ENCODE data around the gene PTPRM. TPM values are rescaled to one million over a fixed set of nuclear protein-coding genes. Genes with fewer than 3 reads are reported as not detected.
"Not testable (repeated sequence)": the region's sequence is repeated elsewhere in the genome, so short reads cannot be mapped to it uniquely, and the experiment has no call there.

Gene PTPRM
- total RNA-seq, 1 donor from 2014 or later, result 4.5 TPM

GRCh38 chr18:8435376-8435775, 868.3 kb downstream of the PTPRM start:
- Mint-ChIP-seq H3K36me3 (ENCODE audit: low read depth) (no peaks in the 10 kb centered on the region), H3K27me3 (ENCODE audit: low read depth) (no peaks in the 10 kb centered on the region), H3K27ac (no peak overlapping the region), H3K4me1 (ENCODE audit: low read depth) (no peaks in the 10 kb centered on the region), H3K4me3 (ENCODE audit: low read depth) (no peak overlapping the region), H3K9me3 (no peaks in the 10 kb centered on the region)
- no peak for DNase-seq (ENCODE audit: low spot score)
- intact Hi-C loops (cut with micrococcal nuclease), result no loop called here

GRCh38 chr18:8439055-8439454, 871.9 kb downstream of the PTPRM start:
- H3K4me3 Mint-ChIP-seq (ENCODE audit: low read depth), result no peak overlapping the region
- H3K36me3 Mint-ChIP-seq (ENCODE audit: low read depth), result no peaks in the 10 kb centered on the region
- H3K27ac Mint-ChIP-seq, result no peak overlapping the region
- H3K9me3 Mint-ChIP-seq, result no peaks in the 10 kb centered on the region
- no peaks in the 10 kb centered on the region for H3K27me3 Mint-ChIP-seq (ENCODE audit: low read depth)
- intact Hi-C loops (cut with micrococcal nuclease), result no loop called here
- DNase-seq (ENCODE audit: low spot score), result no peak
- no peaks in the 10 kb centered on the region for H3K4me1 Mint-ChIP-seq (ENCODE audit: low read depth)

GRCh38 chr18:8443505-8443904, 876.4 kb downstream of the PTPRM start:
- Mint-ChIP-seq H3K4me1 (ENCODE audit: low read depth) (no peaks in the 10 kb centered on the region), H3K36me3 (ENCODE audit: low read depth) (no peaks in the 10 kb centered on the region), H3K27me3 (ENCODE audit: low read depth) (peaks cover 1% of the 10 kb centered on the region), H3K9me3 (no peaks in the 10 kb centered on the region), H3K4me3 (ENCODE audit: low read depth) (no peak overlapping the region), H3K27ac (no peak overlapping the region)
- DNase-seq (ENCODE audit: low spot score), result no peak
- intact Hi-C loops (cut with micrococcal nuclease), result no loop called here

GRCh38 chr18:8446936-8447335, 879.8 kb downstream of the PTPRM start:
- DNase-seq (ENCODE audit: low spot score); H3K4me3 Mint-ChIP-seq (ENCODE audit: low read depth); H3K27me3 Mint-ChIP-seq (ENCODE audit: low read depth); H3K27ac Mint-ChIP-seq; H3K4me1 Mint-ChIP-seq (ENCODE audit: low read depth); H3K9me3 Mint-ChIP-seq; H3K36me3 Mint-ChIP-seq (ENCODE audit: low read depth); intact Hi-C loops (cut with micrococcal nuclease): not testable (repeated sequence)

GRCh38 chr18:8448130-8448529, 881.0 kb downstream of the PTPRM start:
- Mint-ChIP-seq H3K27ac (no peak overlapping the region), H3K27me3 (ENCODE audit: low read depth) (peaks cover 1% of the 10 kb centered on the region)

GRCh38 chr18:8450013-8450412, 882.9 kb downstream of the PTPRM start:
- H3K36me3 Mint-ChIP-seq (ENCODE audit: low read depth), result no peaks in the 10 kb centered on the region
- intact Hi-C loops (cut with micrococcal nuclease), result no loop called here

More at GRCh38 chr18:8448130-8448529, 881.0 kb downstream of the PTPRM start:
- intact Hi-C loops (cut with micrococcal nuclease), result no loop called here
- Mint-ChIP-seq H3K4me3 (ENCODE audit: low read depth) (no peak overlapping the region), H3K36me3 (ENCODE audit: low read depth) (no peaks in the 10 kb centered on the region), H3K9me3 (no peaks in the 10 kb centered on the region), H3K4me1 (ENCODE audit: low read depth) (no peaks in the 10 kb centered on the region)
- no peak for DNase-seq (ENCODE audit: low spot score)

GRCh38 chr18:8450898-8451665, 884.0 kb downstream of the PTPRM start:
- intact Hi-C loops (cut with micrococcal nuclease), result no loop called here
- Mint-ChIP-seq H3K36me3 (ENCODE audit: low read depth) (no peaks in the 10 kb centered on the region), H3K4me1 (ENCODE audit: low read depth) (no peaks in the 10 kb centered on the region), H3K27me3 (ENCODE audit: low read depth) (peaks cover 1% of the 10 kb centered on the region), H3K9me3 (no peaks in the 10 kb centered on the region), H3K4me3 (ENCODE audit: low read depth) (no peak overlapping the region), H3K27ac (no peak overlapping the region)
- no peak for DNase-seq (ENCODE audit: low spot score)

More at GRCh38 chr18:8450013-8450412, 882.9 kb downstream of the PTPRM start:
- DNase-seq (ENCODE audit: low spot score), result no peak
- Mint-ChIP-seq H3K27me3 (ENCODE audit: low read depth) (peaks cover 1% of the 10 kb centered on the region), H3K4me3 (ENCODE audit: low read depth) (no peak overlapping the region), H3K27ac (no peak overlapping the region), H3K9me3 (no peaks in the 10 kb centered on the region), H3K4me1 (ENCODE audit: low read depth) (no peaks in the 10 kb centered on the region)

GRCh38 chr18:8453528-8453927, 886.4 kb downstream of the PTPRM start:
- intact Hi-C loops (cut with micrococcal nuclease), result no loop called here

GRCh38 chr18:8454136-8454535, 887.0 kb downstream of the PTPRM start:
- Mint-ChIP-seq H3K27me3 (ENCODE audit: low read depth) (no peaks in the 10 kb centered on the region), H3K9me3 (no peaks in the 10 kb centered on the region), H3K4me3 (ENCODE audit: low read depth) (no peak overlapping the region), H3K36me3 (ENCODE audit: low read depth) (no peaks in the 10 kb centered on the region), H3K4me1 (ENCODE audit: low read depth) (no peaks in the 10 kb centered on the region), H3K27ac (no peak overlapping the region)
- DNase-seq (ENCODE audit: low spot score), result no peak
- intact Hi-C loops (cut with micrococcal nuclease), result no loop called here

More at GRCh38 chr18:8453528-8453927, 886.4 kb downstream of the PTPRM start:
- Mint-ChIP-seq H3K27me3 (ENCODE audit: low read depth) (no peaks in the 10 kb centered on the region), H3K4me3 (ENCODE audit: low read depth) (no peak overlapping the region), H3K9me3 (no peaks in the 10 kb centered on the region), H3K27ac (no peak overlapping the region), H3K36me3 (ENCODE audit: low read depth) (no peaks in the 10 kb centered on the region), H3K4me1 (ENCODE audit: low read depth) (no peaks in the 10 kb centered on the region)
- DNase-seq (ENCODE audit: low spot score), result no peak

GRCh38 chr18:8455661-8456614, 888.8 kb downstream of the PTPRM start:
- DNase-seq (ENCODE audit: low spot score), result no peak
- H3K4me3 Mint-ChIP-seq (ENCODE audit: low read depth), result no peak overlapping the region
- H3K36me3 Mint-ChIP-seq (ENCODE audit: low read depth), result no peaks in the 10 kb centered on the region
- no peaks in the 10 kb centered on the region for H3K27me3 Mint-ChIP-seq (ENCODE audit: low read depth)
- H3K4me1 Mint-ChIP-seq (ENCODE audit: low read depth), result no peaks in the 10 kb centered on the region
- intact Hi-C loops (cut with micrococcal nuclease), result no loop called here
- no peak overlapping the region for H3K27ac Mint-ChIP-seq
- no peaks in the 10 kb centered on the region for H3K9me3 Mint-ChIP-seq

Data from activated T-helper 2 cell treated with anti-CD3 and anti-CD28 coated beads, Interferon-gamma antibody, Interleukin-2, Interleukin-4, amounts not matched to agents 10 μg/mL and 5 μg/mL and 100 μg/mL, durations not matched to agents 14 hours and 24 hours and 36 hours (primary cell).